IMR-90 (cell line): ENCODE results near the gene FANCD2. TPM values are rescaled to one million over a fixed set of nuclear protein-coding genes. Genes with fewer than 3 reads are reported as not detected.

ENCODE experiments used
- ATAC-seq: fragments of 200-7000 bp; cut with Tn5 transposase; 2 replicates; pipeline ENCODE4 v1.9.1; 2020; ENCODE audit warnings: low read depth, mild to moderate bottlenecking, moderate library complexity
- BruUV-seq: library from RNA; stranded (reverse); fragments of 400-500 nt; replicated peaks from 2 replicates; lab custom pipeline; 2021; lab: Mats Ljungman, UMichigan
- CTCF ChIA-PET: fragments of 300-600 bp; formaldehyde crosslinking; extraction: SDS; loops from one replicate; lab custom pipeline; 2021; ENCODE audit warnings: antibody characterized with exemption; lab: Yijun Ruan, JAX
- POLR2A ChIA-PET: fragments of 300-600 bp; sonication (Branson Sonifier 250); formaldehyde crosslinking; loops from one replicate; lab custom pipeline; 2022; ENCODE audit warnings: antibody characterized with exemption; ENCODE audit not compliant: unreplicated experiment; lab: Charles Lee
- DNase-seq: peaks from one replicate; pipeline ENCODE4 v3.0.0; 2013
- H2AFZ ChIP-seq: replicated peaks from 2 replicates; pipeline ENCODE3; 2013; ENCODE audit warnings: low read length, mild to moderate bottlenecking; ENCODE audit not compliant: poor library complexity
- H2AK5ac ChIP-seq: 2 replicates; pipeline ENCODE4 v1.6.1; 2013; ENCODE audit warnings: low read depth, low read length, inconsistent platforms
- H2AK9ac ChIP-seq: replicated peaks from 2 replicates; pipeline ENCODE3; 2013; ENCODE audit warnings: mild to moderate bottlenecking, low read depth, low read length, moderate library complexity; ENCODE audit not compliant: poor library complexity
- H2BK120ac ChIP-seq: 2 replicates; pipeline ENCODE4 v1.6.1; 2013; ENCODE audit warnings: low read depth, low read length, inconsistent platforms
- H2BK15ac ChIP-seq: 3 replicates; pipeline ENCODE4 v1.6.1; 2013; ENCODE audit warnings: low read depth, low read length, inconsistent platforms
- H2BK20ac ChIP-seq: 2 replicates; pipeline ENCODE4 v1.6.1; 2013; ENCODE audit warnings: low read depth, mild to moderate bottlenecking, inconsistent platforms, low read length, moderate library complexity
- H2BK5ac ChIP-seq: 2 replicates; pipeline ENCODE4 v1.6.1; 2013; ENCODE audit warnings: mild to moderate bottlenecking, low read depth, low read length, inconsistent platforms; ENCODE audit not compliant: poor library complexity, severe bottlenecking
- H3K14ac ChIP-seq: replicated peaks from 2 replicates; pipeline ENCODE4 v1.6.1; 2013; ENCODE audit warnings: low read depth, low read length, inconsistent platforms
- H3K18ac ChIP-seq: 2 replicates; pipeline ENCODE4 v1.6.1; 2013; ENCODE audit warnings: low read depth, low read length, control low read depth
- H3K23ac ChIP-seq: 2 replicates; pipeline ENCODE4 v1.6.1; 2013; ENCODE audit warnings: low read depth, low read length, inconsistent platforms
- H3K27ac ChIP-seq: 2 replicates; pipeline ENCODE4 v1.5.1; 2013; ENCODE audit warnings: mild to moderate bottlenecking, control low read depth, low read length; ENCODE audit not compliant: insufficient read depth
- H3K27me3 ChIP-seq: 2 replicates; pipeline ENCODE4 v1.6.1; 2013; ENCODE audit warnings: low read length; ENCODE audit not compliant: control insufficient read depth, insufficient read depth
- H3K36me3 ChIP-seq: 2 replicates; pipeline ENCODE4 v1.6.1; 2013; ENCODE audit warnings: low read length, mixed read lengths; ENCODE audit not compliant: control insufficient read depth, insufficient read depth
- H3K4ac ChIP-seq: 2 replicates; pipeline ENCODE4 v1.6.1; 2013; ENCODE audit warnings: low read depth, low read length, inconsistent platforms
- H3K4me1 ChIP-seq: 2 replicates; pipeline ENCODE4 v1.6.1; 2013; ENCODE audit warnings: low read length, mixed read lengths; ENCODE audit not compliant: control insufficient read depth, insufficient read depth
- H3K4me2 ChIP-seq: 2 replicates; pipeline ENCODE4 v1.6.1; 2013; ENCODE audit warnings: low read depth, mild to moderate bottlenecking, control low read depth, low read length, moderate library complexity
- H3K4me3 ChIP-seq: 2 replicates; pipeline ENCODE4 v1.5.1; 2013; ENCODE audit warnings: low read depth, mild to moderate bottlenecking, control low read depth, low read length, moderate library complexity; ENCODE audit not compliant: insufficient read depth
- H3K56ac ChIP-seq: 2 replicates; pipeline ENCODE4 v1.6.1; 2013; ENCODE audit warnings: low read length, inconsistent platforms; ENCODE audit not compliant: insufficient read depth; ENCODE audit errors: extremely low read depth
- H3K79me1 ChIP-seq, 2 experiments: 2 replicates each; pipeline ENCODE4 v1.6.1; 2013; ENCODE audit warnings: low read length in 2 of 2, inconsistent platforms in 1 of 2, low read depth in 1 of 2
- H3K9ac ChIP-seq: 2 replicates; pipeline ENCODE4 v1.6.1; 2013; ENCODE audit warnings: low read depth, low read length, control low read depth
- H3K9me1 ChIP-seq: 2 replicates; pipeline ENCODE4 v1.6.1; 2013; ENCODE audit warnings: low read length, inconsistent platforms; ENCODE audit not compliant: insufficient read depth
- H3K9me3 ChIP-seq: 2 replicates; pipeline ENCODE4 v1.6.1; 2013; ENCODE audit warnings: low read length; ENCODE audit not compliant: control insufficient read depth, insufficient read depth
- H4K20me1 ChIP-seq: 2 replicates; pipeline ENCODE4 v1.6.1; 2013; ENCODE audit warnings: low read length, inconsistent platforms; ENCODE audit not compliant: insufficient read depth
- H4K5ac ChIP-seq: 2 replicates; pipeline ENCODE4 v1.6.1; 2013; ENCODE audit warnings: mild to moderate bottlenecking, low read depth, low read length, control low read depth
- H4K8ac ChIP-seq, 2 experiments: 2 replicates each; pipeline ENCODE4 v1.6.1; 2013; ENCODE audit warnings: low read depth in 2 of 2, low read length in 2 of 2, control low read depth in 1 of 2, inconsistent platforms in 1 of 2
- H4K91ac ChIP-seq: 2 replicates; pipeline ENCODE4 v1.6.1; 2013; ENCODE audit warnings: low read depth, low read length, inconsistent platforms; ENCODE audit not compliant: insufficient read depth
- BHLHE40 ChIP-seq: fragments of 150-350 bp; IDR thresholded peaks from 2 replicates; pipeline ENCODE4 v1.6.1; 2016; ENCODE audit warnings: mild to moderate bottlenecking, low read depth, low read length
- CEBPB ChIP-seq: IDR thresholded peaks from 2 replicates; pipeline ENCODE4 v1.6.1; 2012; ENCODE audit warnings: low read depth, low read length, improper control_type of control experiment
- CHD1 ChIP-seq: IDR thresholded peaks from 2 replicates; pipeline ENCODE4 v1.6.1; 2012; ENCODE audit warnings: low read depth, low read length, improper control_type of control experiment
- FOS ChIP-seq: fragments of 150-350 bp; IDR thresholded peaks from 2 replicates; pipeline ENCODE4 v1.6.1; 2016; ENCODE audit warnings: low read depth, low read length
- MAFK ChIP-seq: IDR thresholded peaks from 2 replicates; pipeline ENCODE4 v1.6.1; 2012; ENCODE audit warnings: low read depth, low read length, improper control_type of control experiment
- MAZ ChIP-seq: IDR thresholded peaks from 2 replicates; pipeline ENCODE4 v1.6.1; 2012; ENCODE audit warnings: low read depth, mild to moderate bottlenecking, low read length, improper control_type of control experiment, moderate library complexity, borderline replicate concordance
- MXI1 ChIP-seq: IDR thresholded peaks from 2 replicates; pipeline ENCODE4 v1.6.1; 2012; ENCODE audit warnings: low read depth, mild to moderate bottlenecking, low read length, moderate library complexity, borderline replicate concordance
- NFE2L2 ChIP-seq: fragments of 150-350 bp; IDR thresholded peaks from 2 replicates; pipeline ENCODE4 v1.6.1; 2016; ENCODE audit warnings: low read depth, mild to moderate bottlenecking, low read length
- POLR2A ChIP-seq: IDR thresholded peaks from 2 replicates; pipeline ENCODE4 v1.6.1; 2012; ENCODE audit warnings: mild to moderate bottlenecking, low read depth, low read length
- RFX5 ChIP-seq: IDR thresholded peaks from 2 replicates; pipeline ENCODE4 v1.8.0; 2012; ENCODE audit warnings: low read depth, mild to moderate bottlenecking, low read length, moderate library complexity
- SMC3 ChIP-seq: fragments of 150-350 bp; IDR thresholded peaks from 2 replicates; pipeline ENCODE4 v1.6.1; 2016; ENCODE audit warnings: low read depth, mild to moderate bottlenecking, antibody characterized with exemption, low read length, moderate library complexity
- WGBS, 2 experiments: methylation state at CpG; one replicate each; pipeline versions ENCODE4 v1.1.5 to v1.1.7; 2013; ENCODE audit warnings: missing lambda C conversion rate in 2 of 2; ENCODE audit not compliant: insufficient read length in 1 of 2; ENCODE audit errors: extremely low coverage in 2 of 2; 5-methylcytosine and 5-hydroxymethylcytosine counted together
- dilution Hi-C: fragments of 300-500 bp; cut with HindIII; formaldehyde crosslinking; loops from one replicate; pipeline ENCODE4 v1.14.3; 2018; ENCODE audit warnings: low sequenced_read_pairs; ENCODE audit not compliant: unreplicated experiment
- in situ Hi-C: fragments of 300-500 bp; cut with MboI; formaldehyde crosslinking; loops from 3 replicates; pipeline ENCODE4 v1.14.3; 2019; ENCODE audit warnings: low sequenced_read_pairs, inconsistent platforms, mixed read lengths
- intact Hi-C: fragments of 100-400 bp; cut with micrococcal nuclease; formaldehyde crosslinking; loops from 2 replicates; pipeline ENCODE4 v1.10.0; 2022
- polyA plus RNA-seq, 3 experiments: library from polyadenylated mRNA; depleted of rRNA; stranded (reverse); fragments of >200 nt; gene quantifications; 2 replicates each; pipeline ENCODE4 v1.2.3, GENCODE V29; 2012; ENCODE audit warnings: low replicate concordance in 1 of 3
- total RNA-seq: library from RNA; depleted of rRNA; stranded (reverse); fragments of >200 nt; gene quantifications from 2 replicates; pipeline ENCODE4 v1.2.3, GENCODE V29; 2012
- TF ChIP-seq, protein P1 (sequence below): fragments of 150-350 bp; IDR thresholded peaks from 2 replicates; pipeline ENCODE4 v1.6.1; 2017; ENCODE audit warnings: mild to moderate bottlenecking, antibody characterized with exemption, low read length, low read depth
- TF ChIP-seq, protein P2 (sequence below): conservative IDR thresholded peaks from 2 replicates; pipeline ENCODE4 v1.5.1; 2012; ENCODE audit warnings: mild to moderate bottlenecking, low read depth, low read length, improper control_type of control experiment
- TF ChIP-seq, protein P3 (sequence below): fragments of 150-350 bp; IDR thresholded peaks from 2 replicates; pipeline ENCODE4 v1.6.1; 2016; ENCODE audit warnings: low read depth, mild to moderate bottlenecking, low read length, moderate library complexity, borderline replicate concordance

Gene FANCD2
- total and polyA plus RNA-seq, 2 of the 4 experiments (the other 2 are of a cell fraction): 8.9 to 19.7 TPM

DNA sequence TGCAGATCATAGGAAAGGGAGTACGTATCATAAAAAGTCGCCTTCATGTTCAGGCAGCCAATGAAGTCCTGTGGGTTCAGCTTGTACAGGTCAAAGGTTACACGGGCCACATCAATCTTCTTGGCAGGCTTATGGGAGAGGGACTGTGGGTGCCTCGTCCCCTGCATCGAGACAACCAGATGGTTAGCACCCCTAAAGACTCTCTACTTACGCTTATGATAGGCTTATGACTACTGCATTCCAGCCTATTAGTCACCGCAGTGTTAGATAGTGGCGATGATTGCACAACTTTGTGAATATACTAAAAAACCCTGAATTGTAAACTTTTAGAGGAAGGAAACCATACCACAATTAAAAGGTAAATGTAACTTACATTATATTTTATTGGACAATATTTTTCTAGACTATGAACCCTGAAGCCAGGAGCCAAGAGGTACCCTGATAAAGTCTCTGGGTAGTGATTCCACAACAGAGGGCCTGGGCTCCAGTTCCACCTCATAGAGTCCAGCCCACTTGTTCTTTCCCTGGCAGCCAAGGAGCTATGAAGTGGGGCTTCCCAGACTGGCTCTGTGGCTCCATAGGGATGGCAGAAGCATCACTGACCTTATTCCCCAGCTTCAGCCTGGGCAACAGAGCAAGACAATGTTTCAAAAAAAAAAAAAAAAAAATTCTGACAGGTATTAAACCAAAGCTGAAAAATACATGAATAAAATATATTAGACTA is 2.5 kb upstream of the FANCD2 start:
- Histone ChIP-seq H3K23ac (peak overlapping the region; percentile 88), H2AK9ac (peak overlapping the region; percentile 85), H3K4me3 (no peak overlapping the region), H3K18ac (peak overlapping the region; percentile 80), H2AK5ac (peak overlapping the region; percentile 90), H2BK120ac (peak overlapping the region; percentile 91), H3K4ac (peak overlapping the region; percentile 92), H3K27me3 (no peaks in the 10 kb centered on the region), H3K79me1 (peaks cover 31 to 58% of the 10 kb centered on the region in 2 experiments), H2BK15ac (peak overlapping the region; percentile 72; the same call in 2 of the 3 replicates), H3K27ac (peak overlapping the region; percentile 90), H4K5ac (peak overlapping the region; percentile 77), H3K4me2 (peak overlapping the region; percentile 87), H4K91ac (peak overlapping the region; percentile 68), H3K56ac (peak overlapping the region; percentile 77), H3K9me3 (no peaks in the 10 kb centered on the region), H3K9me1 (peaks cover 19% of the 10 kb centered on the region), H4K8ac (peak overlapping the region in 1 of 2 experiments; percentile 78; a peak in 3 of 4 replicates), H3K36me3 (peaks cover 25% of the 10 kb centered on the region), H2BK5ac (peak overlapping the region; percentile 95), H4K20me1 (0 out of 2 replicates have a peak, but pooled peaks cover 4% of the 10 kb centered on the region), H2AFZ (peak overlapping the region; percentile 1), H3K4me1 (peaks cover 12% of the 10 kb centered on the region), H3K14ac (peak overlapping the region; percentile 67), H2BK20ac (peak overlapping the region; percentile 87), H3K9ac (no peak overlapping the region)
- WGBS, 2 experiments: no CpG with 5 or more reads among the region's 8 CpGs
- in situ Hi-C loops (no loop called here), dilution Hi-C loops (no loop called here), intact Hi-C loops (no loop called here)
- peak; percentile 95 for DNase-seq
- ATAC-seq: peak; percentile 86
- ChIA-PET POLR2A (interaction anchor here (0.6 to 0.8 kb wide), 2 partner anchors 8 to 118 kb away, joined by 3 to 8 read pairs; partner anchors contain the start of gene VHL), CTCF (no interaction called here)
- BruUV-seq: no TSS peak
- peak; percentile 76 for TF ChIP-seq BHLHE40
- no peak for TF ChIP-seq MXI1
- TF ChIP-seq CHD1: no peak
- TF ChIP-seq NFE2L2: no peak
- TF ChIP-seq, protein P1, sequence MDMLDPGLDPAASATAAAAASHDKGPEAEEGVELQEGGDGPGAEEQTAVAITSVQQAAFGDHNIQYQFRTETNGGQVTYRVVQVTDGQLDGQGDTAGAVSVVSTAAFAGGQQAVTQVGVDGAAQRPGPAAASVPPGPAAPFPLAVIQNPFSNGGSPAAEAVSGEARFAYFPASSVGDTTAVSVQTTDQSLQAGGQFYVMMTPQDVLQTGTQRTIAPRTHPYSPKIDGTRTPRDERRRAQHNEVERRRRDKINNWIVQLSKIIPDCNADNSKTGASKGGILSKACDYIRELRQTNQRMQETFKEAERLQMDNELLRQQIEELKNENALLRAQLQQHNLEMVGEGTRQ: no peak
- TF ChIP-seq, protein P2, sequence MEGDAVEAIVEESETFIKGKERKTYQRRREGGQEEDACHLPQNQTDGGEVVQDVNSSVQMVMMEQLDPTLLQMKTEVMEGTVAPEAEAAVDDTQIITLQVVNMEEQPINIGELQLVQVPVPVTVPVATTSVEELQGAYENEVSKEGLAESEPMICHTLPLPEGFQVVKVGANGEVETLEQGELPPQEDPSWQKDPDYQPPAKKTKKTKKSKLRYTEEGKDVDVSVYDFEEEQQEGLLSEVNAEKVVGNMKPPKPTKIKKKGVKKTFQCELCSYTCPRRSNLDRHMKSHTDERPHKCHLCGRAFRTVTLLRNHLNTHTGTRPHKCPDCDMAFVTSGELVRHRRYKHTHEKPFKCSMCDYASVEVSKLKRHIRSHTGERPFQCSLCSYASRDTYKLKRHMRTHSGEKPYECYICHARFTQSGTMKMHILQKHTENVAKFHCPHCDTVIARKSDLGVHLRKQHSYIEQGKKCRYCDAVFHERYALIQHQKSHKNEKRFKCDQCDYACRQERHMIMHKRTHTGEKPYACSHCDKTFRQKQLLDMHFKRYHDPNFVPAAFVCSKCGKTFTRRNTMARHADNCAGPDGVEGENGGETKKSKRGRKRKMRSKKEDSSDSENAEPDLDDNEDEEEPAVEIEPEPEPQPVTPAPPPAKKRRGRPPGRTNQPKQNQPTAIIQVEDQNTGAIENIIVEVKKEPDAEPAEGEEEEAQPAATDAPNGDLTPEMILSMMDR: no peak
- TF ChIP-seq, protein P3, sequence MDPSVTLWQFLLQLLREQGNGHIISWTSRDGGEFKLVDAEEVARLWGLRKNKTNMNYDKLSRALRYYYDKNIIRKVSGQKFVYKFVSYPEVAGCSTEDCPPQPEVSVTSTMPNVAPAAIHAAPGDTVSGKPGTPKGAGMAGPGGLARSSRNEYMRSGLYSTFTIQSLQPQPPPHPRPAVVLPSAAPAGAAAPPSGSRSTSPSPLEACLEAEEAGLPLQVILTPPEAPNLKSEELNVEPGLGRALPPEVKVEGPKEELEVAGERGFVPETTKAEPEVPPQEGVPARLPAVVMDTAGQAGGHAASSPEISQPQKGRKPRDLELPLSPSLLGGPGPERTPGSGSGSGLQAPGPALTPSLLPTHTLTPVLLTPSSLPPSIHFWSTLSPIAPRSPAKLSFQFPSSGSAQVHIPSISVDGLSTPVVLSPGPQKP: no peak
- TF ChIP-seq SMC3: no peak
- TF ChIP-seq FOS: peak; percentile 97
- peak; percentile 100 for TF ChIP-seq CEBPB
- TF ChIP-seq RFX5: no peak
- TF ChIP-seq MAFK: no peak
- no peak for TF ChIP-seq POLR2A
- TF ChIP-seq MAZ: no peak
